Glomerular visceral epithelial cell (primary cell): ENCODE data around the gene DTNBP1.
A peak's percentile ranks its signal among the peaks of the same experiment; 100 is the strongest.

ENCODE experiments used
- DNase-seq: peaks from one replicate; pipeline ENCODE4 v3.0.0-alpha.2; 2016; ENCODE audit errors: extremely low spot score

Gene DTNBP1

DNA sequence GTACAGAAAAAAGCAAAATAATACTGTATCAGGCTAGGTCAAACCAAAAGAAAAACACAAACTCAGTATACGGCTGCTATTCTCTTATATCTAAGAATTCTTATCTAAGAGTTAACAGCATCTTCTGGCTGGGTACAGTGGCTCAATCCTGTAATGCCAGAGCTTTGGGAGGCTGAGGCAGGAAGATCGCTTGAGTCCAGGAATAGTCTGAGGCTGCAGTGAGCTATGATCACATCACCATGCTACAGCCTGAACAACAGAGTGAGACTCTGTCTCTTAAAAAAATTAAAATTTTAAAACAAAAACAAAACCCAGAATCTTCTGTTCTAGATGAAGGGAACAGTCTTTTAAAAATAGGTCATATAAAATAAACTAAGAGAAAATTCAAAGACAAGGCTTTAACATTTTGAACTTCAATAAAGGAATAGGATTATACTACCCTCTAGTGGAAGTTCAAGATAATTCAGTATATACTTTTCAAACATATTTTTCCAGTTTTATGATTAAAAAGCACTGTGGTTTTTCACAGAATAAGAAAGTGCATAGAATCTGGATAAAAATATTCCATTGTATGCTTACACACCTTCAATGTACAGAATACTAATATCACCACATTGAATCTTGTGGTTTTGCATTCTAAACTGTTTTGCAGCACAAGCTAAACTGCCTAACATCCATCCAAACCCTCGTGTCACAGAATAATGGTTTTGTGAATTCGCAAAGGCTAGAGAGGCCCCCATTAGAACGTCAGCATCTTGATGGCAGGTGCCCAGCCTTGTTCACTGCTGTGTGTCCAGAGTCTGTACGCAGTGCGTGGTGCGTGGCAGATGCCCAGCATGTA, 39.3 kb downstream of the DTNBP1 start:
- no peak for DNase-seq

DNA sequence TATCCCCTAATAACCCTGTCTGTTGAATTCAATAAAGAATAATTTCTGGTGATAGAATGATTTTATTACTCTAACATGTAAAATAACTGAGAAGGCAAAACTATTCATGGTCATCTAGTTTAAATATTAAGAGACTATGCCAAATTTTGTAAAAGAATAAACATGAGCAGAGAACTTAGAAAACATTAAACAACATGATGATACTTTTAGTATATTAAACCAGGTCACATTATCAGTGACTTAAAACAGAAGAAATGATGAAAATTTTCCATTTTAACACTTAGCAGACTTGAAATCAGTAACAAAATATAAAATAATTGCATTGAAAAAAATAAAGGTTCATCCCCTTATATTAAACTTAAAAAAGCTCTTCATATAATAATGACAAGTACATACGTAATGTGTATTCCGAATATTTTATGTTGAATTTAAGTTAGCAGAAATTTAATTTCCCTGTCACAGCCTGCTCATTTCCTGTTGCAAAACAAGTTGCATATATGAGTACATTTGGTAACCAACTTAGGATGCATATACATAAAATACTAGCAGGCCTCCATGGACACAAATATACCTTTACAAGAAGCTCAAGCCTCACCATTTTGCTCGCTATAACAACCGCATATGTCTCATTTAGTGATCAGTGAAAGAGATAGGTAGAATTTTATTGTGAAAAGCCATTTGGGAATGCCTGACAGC, 40.6 kb downstream of the DTNBP1 start:
- no peak for DNase-seq

DNA sequence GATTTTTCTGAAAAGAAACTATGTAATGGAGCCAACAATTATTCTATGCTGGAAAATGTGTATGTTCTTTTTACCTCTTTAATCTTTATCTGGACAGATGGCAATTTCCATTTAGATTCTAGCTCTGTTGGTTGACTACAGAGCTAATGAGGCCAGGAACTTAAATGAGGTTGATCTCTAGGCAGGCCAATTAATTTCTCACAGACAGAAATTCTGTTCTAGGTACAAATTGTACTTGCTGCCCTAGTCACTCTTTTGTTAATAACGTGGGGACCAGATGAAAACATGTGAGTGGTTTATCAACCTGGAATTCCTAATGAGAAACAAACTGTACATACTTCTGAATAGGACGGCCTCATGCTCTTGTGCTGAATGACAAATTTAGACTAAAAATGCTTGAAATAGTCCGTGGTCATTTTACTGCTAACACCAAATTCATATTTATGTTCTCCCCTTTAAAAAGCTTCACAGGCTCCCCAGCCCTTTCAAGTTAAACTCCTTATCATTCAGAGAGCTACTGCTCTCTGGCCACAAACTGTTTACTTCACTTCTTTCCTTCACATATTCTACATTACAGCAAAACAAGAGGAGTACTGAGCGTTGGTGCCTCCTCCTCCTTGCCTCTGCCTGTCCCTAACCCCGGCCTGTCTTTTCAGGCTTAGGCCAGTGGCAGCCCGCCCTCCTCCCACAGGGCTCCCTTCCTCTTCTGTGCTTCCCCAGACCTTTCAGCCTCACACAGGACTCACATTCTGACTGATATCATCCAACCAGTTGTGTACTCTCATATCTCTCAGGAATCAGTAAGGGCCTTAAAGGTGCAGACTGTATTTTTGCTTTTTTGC, 41.4 kb downstream of the DTNBP1 start:
- peak; percentile 26 for DNase-seq

DNA sequence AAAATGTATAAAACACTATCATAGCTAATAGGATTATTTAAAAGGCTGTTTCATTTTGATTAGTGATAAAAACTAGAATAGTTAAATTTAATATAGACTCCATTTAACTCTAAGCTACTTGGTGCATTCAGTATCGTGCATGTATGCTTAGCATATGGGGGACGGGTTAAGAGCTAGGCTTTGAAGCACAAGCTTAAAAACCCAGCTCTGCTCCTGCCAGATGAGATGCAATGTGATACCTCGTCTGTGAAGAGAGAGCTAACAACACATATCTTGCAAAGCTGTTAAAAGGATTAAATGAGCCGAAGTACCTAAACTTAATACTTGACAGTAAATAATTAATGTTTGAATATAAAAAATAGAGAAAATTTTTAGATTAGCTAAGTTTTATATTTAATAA, 42.2 kb downstream of the DTNBP1 start:
- DNase-seq, result no peak

DNA sequence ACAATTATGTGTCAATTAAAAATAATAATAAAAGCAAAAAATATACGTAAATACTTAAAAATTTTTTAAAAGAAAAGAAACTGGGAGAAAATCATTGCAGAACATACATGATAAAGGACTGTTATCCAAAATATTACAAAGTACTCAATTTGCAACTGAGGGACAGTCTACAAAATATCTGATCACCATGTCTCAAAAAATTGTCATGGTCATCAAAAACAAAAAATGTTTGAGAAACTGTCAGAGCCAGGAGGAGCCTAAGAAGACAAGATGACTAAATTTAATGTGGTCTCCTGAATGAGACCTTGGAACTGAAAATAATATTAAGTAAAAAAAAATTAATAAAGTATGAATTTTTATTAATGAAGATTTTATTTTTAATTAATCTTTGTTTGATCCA, 43.5 kb downstream of the DTNBP1 start:
- no peak for DNase-seq

DNA sequence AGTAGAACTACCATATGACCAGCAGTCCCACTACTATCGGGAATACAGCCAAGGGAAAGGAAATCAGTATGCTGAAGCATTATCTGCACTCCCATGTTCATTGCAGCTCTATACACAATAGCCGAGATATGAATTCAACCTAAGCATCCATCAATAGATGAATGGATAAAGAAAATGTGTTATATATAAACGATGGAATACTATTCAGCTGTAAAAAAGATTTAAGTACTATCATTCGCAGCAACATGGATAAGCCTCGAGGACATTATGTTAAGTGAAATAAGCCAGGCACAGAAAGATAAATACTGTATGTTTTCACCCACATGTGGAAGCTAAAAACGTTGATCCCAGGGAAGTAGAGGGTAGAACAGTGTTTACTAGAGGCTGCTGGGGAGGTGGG, 44.1 kb downstream of the DTNBP1 start:
- no peak for DNase-seq

DNA sequence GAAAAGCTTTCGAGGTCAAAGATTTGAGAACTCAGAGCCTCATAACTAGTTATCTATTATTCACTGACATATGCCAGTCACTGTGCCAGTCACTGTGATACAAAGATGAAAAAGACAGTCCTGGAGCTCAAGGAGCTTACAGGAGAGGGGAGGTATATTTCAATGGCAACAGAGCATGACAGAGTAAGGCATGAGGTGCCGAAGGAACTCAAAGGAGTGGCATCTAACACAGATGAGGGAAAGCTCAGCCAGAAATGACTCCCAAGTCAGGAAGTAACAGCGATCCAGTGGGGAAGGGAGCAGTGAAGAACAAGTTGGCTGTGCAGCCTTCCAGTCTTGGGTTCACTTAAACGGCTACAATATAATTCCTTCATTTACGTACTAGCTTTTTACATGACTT, 46.6 kb downstream of the DTNBP1 start:
- DNase-seq, result peak; percentile 29

DNA sequence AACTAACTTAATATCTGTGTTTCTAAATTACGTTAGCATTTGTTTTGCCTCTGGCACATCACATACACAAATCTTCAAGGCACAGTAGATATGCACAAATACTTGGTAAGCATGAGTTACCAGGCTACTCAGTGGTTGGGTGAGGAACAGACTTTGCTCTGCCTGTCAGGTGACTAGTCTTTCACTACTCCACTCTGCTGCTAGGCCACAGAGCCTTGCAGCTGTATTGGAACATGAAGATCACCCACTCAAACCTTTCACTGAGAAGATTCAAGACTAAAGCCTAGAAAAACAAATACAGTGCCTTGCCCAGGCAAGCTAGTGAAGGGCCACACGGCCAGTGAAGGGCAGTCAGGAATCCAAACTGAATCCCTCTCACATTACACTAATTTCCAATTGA, 47.0 kb downstream of the DTNBP1 start:
- peak; percentile 13 for DNase-seq

DNA sequence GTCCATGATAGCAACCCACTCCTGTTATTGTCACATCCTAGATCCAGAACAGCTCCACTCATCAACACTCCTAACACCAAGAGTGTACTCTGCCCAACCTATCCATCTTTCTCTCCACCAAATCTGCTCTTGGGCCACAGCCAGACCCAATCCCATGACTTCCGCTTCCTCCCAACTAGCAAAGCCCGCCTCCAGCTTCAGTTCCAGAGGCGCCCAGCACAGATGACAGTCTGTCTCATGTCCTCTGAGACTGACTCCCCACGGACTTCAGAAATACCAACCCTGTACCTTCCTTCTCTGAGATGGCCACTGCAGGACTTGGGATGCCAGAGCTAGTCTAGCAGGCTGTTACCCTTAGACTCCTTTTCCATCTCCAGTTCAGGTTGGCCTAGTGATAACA, 48.6 kb downstream of the DTNBP1 start:
- DNase-seq, result no peak

DNA sequence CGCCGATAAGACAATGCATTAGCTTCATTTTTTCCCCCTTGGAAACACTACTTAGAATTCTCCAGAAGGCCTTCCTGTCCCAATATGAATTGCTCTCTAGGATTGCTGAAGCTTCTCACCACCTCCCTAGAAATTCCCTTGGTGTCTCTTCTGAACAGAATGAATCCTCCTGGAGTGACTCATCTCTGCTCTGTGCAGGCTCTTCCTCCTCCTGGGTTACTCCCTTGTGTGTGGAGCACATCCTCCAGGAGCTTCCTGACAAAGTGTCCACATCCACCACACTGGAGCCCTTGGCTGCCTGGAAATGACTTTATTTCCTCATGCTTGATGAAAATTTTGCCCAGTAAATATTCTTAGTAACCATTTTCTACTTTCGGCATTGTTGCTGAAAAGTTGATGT, 54.4 kb downstream of the DTNBP1 start:
- DNase-seq, result peak; percentile 85

DNA sequence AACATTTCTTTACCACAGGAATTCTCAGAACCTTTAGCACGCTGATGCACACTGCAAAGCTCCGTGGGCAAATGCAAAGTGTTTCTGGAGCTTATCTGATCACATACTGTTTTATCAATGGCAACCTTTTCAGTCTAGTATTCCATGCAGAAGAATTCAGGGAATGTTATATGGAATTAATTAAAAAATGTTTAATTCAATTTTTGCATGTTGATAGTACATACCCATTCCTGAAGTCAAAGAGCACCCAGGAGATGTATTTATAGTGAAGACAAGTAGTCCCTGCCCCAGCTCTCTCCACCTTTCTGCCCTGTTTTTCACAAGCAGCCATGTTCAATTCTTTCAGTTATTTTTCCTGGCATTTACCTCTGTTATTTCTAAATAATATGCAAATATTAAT, 55.2 kb downstream of the DTNBP1 start:
- DNase-seq, result no peak

DNA sequence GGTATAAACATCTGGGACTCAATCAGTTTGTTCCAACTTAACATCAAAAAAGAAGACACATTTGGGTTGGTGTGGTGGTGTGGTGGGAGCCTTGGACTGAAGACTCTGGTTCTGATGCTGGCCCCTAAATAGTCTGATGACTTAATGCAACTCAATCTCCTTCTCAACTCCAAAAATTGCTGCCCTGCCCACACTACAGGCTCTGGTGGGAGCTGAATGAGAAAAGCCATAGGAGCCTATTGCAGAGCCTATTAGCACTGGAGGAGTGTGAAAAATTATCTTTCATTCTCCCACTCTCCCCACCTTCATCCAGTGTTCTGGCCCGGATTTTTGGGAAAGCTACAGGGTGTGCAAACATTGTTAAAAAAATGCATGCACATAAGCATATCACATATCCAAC, 56.5 kb downstream of the DTNBP1 start:
- no peak for DNase-seq

DNA sequence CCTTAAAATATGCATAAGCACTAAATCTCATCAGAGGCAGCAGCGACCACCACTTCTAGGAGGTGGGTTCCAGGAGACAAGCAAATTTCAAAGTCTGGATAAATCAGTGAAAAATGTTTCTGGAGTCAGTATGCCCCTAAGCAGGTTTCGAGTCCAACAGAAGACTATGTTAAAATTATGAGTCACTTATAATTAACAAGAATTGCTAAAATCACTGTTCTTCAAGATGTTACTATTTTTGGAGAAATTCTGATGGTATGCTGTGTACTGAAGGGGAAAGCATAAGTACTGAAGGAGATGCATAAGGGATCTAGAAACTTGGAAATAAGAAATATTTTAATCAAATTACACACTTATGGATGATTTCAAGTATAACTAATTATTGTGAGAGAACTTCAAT, 58.0 kb downstream of the DTNBP1 start:
- DNase-seq, result no peak

DNA sequence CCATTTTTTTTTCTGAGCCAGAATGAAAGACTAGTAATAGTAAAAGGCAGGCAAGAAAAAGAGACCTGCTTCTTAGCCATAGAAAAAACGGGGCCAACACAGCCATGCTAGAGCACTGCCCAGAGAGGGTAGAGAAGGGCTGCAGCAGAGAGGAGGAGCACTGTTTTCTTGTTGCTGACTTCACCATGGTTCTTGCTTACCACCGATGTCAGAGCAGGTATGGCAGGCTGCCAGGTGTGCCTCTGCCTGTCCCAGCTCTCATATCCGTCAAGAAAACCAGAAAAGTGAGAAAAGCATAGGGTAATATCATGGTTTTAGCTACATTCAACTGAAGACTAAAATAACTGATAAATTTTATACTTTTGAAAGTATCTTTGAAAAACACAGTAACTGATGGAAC, 60.7 kb downstream of the DTNBP1 start:
- no peak for DNase-seq

DNA sequence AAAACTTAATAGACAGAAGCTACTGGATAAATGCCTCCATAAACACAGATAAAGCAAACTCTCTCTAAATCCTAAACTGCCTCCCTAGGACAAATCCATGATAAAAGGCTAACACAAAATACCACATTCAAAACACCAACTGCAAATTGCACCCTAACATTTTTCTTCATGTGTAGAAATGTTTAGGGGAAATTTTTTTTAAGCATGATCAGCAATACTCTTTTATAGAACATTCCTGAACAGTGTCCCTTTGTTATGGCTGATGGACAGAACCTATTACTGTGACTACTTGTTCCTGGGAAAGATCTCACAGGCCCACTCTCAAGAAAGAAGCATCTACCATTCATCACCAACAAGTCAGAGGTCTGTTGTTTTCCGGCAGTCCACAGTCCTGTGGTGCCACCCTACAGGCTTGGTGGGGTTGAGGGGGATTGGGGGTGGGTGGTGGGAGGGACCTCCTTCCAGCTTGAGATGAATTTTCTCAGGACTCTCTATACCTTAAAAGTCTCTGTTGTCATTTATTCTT, 64.5 kb downstream of the DTNBP1 start:
- DNase-seq, result no peak

DNA sequence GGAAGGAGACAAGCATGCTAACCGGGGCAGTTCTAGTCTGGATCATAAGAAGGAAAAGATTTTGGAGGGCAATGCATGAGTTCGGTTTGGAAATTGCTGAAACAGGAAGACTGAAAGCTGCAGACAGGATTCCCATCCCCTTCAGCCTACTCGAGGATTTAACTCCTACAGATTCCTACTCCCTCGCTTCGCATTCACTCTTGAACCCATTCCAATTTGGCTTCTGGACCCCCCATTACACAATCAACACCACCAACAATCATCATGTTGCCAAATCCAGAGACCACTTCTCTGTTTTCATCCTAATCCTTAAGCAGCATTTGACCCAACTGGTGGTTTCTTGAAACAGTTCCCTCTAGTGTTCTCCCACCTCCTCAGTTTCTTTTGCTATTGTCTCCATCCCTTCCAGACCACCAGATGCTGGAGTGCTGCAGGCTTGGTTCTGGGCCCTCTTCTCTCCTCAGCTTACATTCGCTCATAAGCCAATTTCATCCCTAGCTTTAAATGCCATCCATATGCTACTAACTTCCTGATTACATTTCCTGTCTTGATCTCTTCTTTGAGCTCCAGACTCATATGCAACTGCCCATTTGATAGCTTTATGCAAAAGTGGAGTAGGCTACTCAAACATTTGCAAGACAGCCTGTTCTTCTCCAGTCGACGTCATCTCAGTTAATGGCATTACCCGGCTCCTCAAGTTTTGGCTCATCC, 66.5 kb downstream of the DTNBP1 start:
- DNase-seq, result no peak

DNA sequence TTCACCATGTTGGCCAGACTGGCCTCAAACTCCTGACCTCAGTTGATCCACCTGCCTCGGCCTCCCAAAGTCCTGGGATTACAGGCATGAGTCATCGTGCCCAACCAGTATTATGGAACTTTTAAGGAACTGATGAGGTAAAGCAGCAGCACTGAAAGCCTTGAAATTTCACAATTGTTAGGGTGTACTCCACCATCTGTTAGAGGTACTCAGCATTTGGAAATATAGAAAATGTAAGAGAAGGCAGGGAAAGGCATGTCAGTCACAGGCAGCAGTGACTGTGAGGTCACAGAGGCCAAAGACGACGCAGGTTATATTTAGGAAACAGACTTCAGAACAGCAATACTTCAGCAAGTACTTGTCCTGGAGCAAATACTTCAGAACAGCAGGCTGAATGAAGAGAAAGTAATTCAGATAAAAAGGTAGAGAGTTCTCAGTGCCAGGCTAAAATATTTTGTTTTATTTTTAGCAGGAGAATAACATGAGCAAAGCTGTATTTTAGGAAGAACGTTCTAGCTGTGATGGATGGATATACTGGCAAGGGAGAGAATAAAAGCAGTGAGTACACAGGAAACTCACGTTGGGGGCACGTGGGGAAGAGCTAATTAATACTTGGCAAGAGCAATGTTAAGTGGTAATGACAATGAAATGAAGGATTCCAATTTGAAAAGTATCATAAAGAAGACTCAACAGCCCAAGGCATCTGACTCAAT, 67.2 kb downstream of the DTNBP1 start:
- DNase-seq, result no peak

DNA sequence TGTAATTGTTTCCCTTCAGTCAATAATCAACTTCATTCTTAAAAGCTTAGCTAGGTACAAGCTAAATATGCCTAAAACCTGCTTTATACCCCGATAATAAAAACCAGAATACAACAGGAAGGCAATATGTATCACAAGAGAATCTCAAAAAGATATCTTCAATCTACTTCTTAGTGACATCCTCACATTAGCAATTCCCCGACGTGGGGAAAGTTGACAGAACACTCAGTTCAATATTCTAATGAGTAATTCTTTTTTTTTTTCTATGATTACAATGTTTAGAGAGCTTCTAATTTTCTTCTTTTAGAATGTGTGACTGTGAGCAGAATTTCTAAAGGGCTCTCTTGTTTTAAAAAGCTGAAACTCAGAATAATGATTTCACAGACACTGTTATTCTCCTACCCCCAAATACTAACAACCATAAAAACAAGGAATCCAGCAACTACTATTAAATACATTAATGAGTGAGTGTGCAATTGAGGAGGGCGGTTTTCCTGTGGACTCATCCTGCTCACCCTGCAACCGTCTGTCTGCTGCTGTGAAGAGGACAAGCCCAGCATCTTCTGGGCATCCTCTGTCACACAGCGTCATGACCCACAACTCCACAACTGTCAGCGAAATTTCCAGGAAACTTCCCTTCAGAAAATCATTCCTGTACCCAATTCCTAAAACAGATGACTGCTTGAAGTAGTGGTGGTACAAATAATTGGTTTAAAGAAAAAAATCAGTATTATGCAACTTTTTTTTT, 68.1 kb downstream of the DTNBP1 start:
- no peak for DNase-seq

DNA sequence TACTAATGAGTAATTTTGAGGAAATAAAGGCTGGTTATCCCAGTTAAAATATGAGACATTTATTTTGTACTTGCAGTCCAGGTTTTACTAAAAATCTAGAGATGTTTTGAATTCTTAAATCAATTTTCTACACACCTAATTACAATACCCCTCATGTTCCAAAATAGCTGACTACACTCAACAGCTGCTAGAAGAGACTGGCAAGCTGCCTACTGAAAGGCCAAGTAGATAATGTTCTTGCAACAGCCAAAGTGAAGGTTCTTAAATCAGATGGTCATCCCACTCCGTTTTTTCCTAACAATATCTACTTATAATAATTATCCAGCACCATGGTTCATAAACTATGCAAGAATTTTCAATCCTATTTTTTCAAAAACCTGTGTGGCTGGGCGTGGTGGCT, 69.0 kb downstream of the DTNBP1 start:
- DNase-seq, result no peak

DNA sequence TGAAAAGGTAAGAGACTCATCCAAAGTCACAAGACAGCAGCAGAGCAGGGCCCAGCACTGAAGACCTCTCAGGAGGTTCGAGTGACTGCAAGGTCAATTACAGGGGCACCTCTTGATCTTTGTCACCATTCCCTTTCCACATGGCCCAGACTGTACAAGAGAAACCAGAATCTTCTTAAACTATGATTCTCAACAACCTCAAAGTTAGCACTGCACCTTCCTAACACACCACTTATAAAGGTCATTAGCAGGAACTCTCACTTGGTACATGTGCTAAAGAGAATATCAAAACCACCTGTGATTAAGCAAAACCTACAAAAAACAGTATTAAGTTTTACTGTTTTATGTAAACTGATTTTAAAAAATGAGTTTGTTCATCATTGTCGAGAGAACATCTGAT, 70.2 kb downstream of the DTNBP1 start:
- DNase-seq, result no peak
